Iris pigment epithelial cell (primary cell): ENCODE results near the gene OLFM1.
A peak's percentile ranks its signal among the peaks of the same experiment; 100 is the strongest.

Experiments used
- DNase-seq: peaks from one replicate; pipeline ENCODE4 v3.0.0-alpha.2; 2011; ENCODE audit warnings: low read depth

Gene OLFM1

GRCh38 chr9:135090081-135090480 is 2.6 kb downstream of the OLFM1 start:
- no peak for DNase-seq

GRCh38 chr9:135090547-135090946 is 3.1 kb downstream of the OLFM1 start:
- DNase-seq, result no peak

GRCh38 chr9:135091545-135091944 is 4.1 kb downstream of the OLFM1 start:
- DNase-seq, result no peak

- no peak for DNase-seq
Measured at GRCh38 chr9:135093111-135093510, 5.6 kb downstream of the OLFM1 start.

GRCh38 chr9:135093911-135094584 is 6.6 kb downstream of the OLFM1 start:
- no peak for DNase-seq

GRCh38 chr9:135095470-135096407 is 8.3 kb downstream of the OLFM1 start:
- DNase-seq, result no peak

- DNase-seq, result no peak
Measured at GRCh38 chr9:135096408-135096895, 9.0 kb downstream of the OLFM1 start.

GRCh38 chr9:135098400-135099105 is 11.1 kb downstream of the OLFM1 start:
- DNase-seq, result peak; percentile 11

GRCh38 chr9:135099574-135099973 is 12.1 kb downstream of the OLFM1 start:
- DNase-seq, result no peak

GRCh38 chr9:135100241-135100681 is 12.8 kb downstream of the OLFM1 start:
- DNase-seq, result no peak

GRCh38 chr9:135100725-135101410 is 13.4 kb downstream of the OLFM1 start:
- DNase-seq, result no peak

- no peak for DNase-seq
Measured at GRCh38 chr9:135101486-135101885, 14.0 kb downstream of the OLFM1 start.

GRCh38 chr9:135101926-135102325 is 14.5 kb downstream of the OLFM1 start:
- DNase-seq, result no peak

GRCh38 chr9:135102331-135102730 is 14.9 kb downstream of the OLFM1 start:
- DNase-seq, result no peak

- DNase-seq, result no peak
Measured at GRCh38 chr9:135103001-135103446, 15.6 kb downstream of the OLFM1 start.

- no peak for DNase-seq
Measured at GRCh38 chr9:135103931-135104639, 16.6 kb downstream of the OLFM1 start.

GRCh38 chr9:135104761-135105160 is 17.3 kb downstream of the OLFM1 start:
- DNase-seq, result no peak

GRCh38 chr9:135105211-135105745 is 17.8 kb downstream of the OLFM1 start:
- no peak for DNase-seq

GRCh38 chr9:135105938-135106491 is 18.5 kb downstream of the OLFM1 start:
- no peak for DNase-seq

GRCh38 chr9:135106551-135107270 is 19.2 kb downstream of the OLFM1 start:
- no peak for DNase-seq
